OCI-LY7 (cell line): ENCODE results near the gene MN1. TPM values are rescaled to one million over a fixed set of nuclear protein-coding genes. Genes with fewer than 3 reads are reported as not detected.

Experiments
- BruUV-seq: library from RNA; stranded (reverse); fragments of 400-500 nt; replicated peaks from 2 replicates; lab custom pipeline; 2021; lab: Mats Ljungman, UMichigan
- CTCF ChIA-PET: fragments of 300-600 bp; sonication (Branson Sonifier 250); formaldehyde crosslinking; loops from one replicate; lab custom pipeline; 2022; ENCODE audit warnings: antibody characterized with exemption; ENCODE audit not compliant: unreplicated experiment; lab: Charles Lee
- POLR2A ChIA-PET: fragments of 300-600 bp; sonication (Branson Sonifier 250); formaldehyde crosslinking; loops from one replicate; lab custom pipeline; 2022; ENCODE audit warnings: antibody characterized with exemption; lab: Charles Lee
- DNase-seq: peaks from one replicate; pipeline ENCODE4 v3.0.0-alpha.2; 2015; ENCODE audit warnings: low spot score
- H2AFZ ChIP-seq: fragments of 200-600 bp; sonication (generic), shearing (Covaris generic); 2 replicates; pipeline ENCODE4 v1.6.1; 2014; ENCODE audit warnings: mild to moderate bottlenecking, antibody characterized with exemption, low read length, moderate library complexity
- H3K27ac ChIP-seq: fragments of 200-600 bp; sonication (generic); 2 replicates; pipeline ENCODE4 v1.5.1; 2014; ENCODE audit warnings: mixed run types, low read depth, mild to moderate bottlenecking, moderate library complexity, low read length, inconsistent platforms; ENCODE audit not compliant: poor library complexity, severe bottlenecking
- H3K36me3 ChIP-seq: fragments of 200-600 bp; sonication (generic); 2 replicates; pipeline ENCODE4 v1.6.1; 2014; ENCODE audit warnings: mild to moderate bottlenecking, antibody characterized with exemption, low read length, moderate library complexity, mixed read lengths; ENCODE audit not compliant: insufficient read depth
- H3K4me1 ChIP-seq: fragments of 200-600 bp; sonication (generic); 2 replicates; pipeline ENCODE4 v1.5.1; 2014; ENCODE audit warnings: mild to moderate bottlenecking, low read length; ENCODE audit not compliant: insufficient read depth, poor library complexity, severe bottlenecking
- H3K4me2 ChIP-seq: fragments of 200-600 bp; sonication (generic); 2 replicates; pipeline ENCODE4 v1.6.1; 2014; ENCODE audit warnings: mild to moderate bottlenecking, low read length
- H3K4me3 ChIP-seq: fragments of 200-600 bp; sonication (generic); 2 replicates; pipeline ENCODE4 v1.5.1; 2014; ENCODE audit warnings: mild to moderate bottlenecking, low read depth, low read length; ENCODE audit not compliant: poor library complexity, severe bottlenecking
- H3K79me2 ChIP-seq: fragments of 200-600 bp; sonication (generic); 2 replicates; pipeline ENCODE4 v1.6.1; 2016; ENCODE audit warnings: low read depth, mild to moderate bottlenecking, low read length, moderate library complexity, mixed read lengths; ENCODE audit not compliant: insufficient read depth
- H3K9me2 ChIP-seq: fragments of 200-600 bp; sonication (generic); 2 replicates; pipeline ENCODE4 v1.6.1; 2016; ENCODE audit warnings: mild to moderate bottlenecking, low read length, mixed read lengths; ENCODE audit not compliant: insufficient read depth
- H3K9me3 ChIP-seq: fragments of 200-600 bp; sonication (generic); 2 replicates; pipeline ENCODE4 v1.6.1; 2014; ENCODE audit warnings: mild to moderate bottlenecking, mixed run types, low read length, mixed read lengths
- H4K20me1 ChIP-seq: fragments of 200-600 bp; sonication (generic); 2 replicates; pipeline ENCODE4 v1.6.1; 2014; ENCODE audit warnings: mild to moderate bottlenecking, antibody characterized with exemption, low read length, moderate library complexity, mixed read lengths; ENCODE audit not compliant: insufficient read depth
- CTCF ChIP-seq: fragments of 200-600 bp; sonication (generic); conservative IDR thresholded peaks from 2 replicates; pipeline ENCODE4 v1.5.1; 2014; ENCODE audit warnings: mild to moderate bottlenecking, antibody characterized with exemption, low read length, moderate library complexity, mixed read lengths
- EZH2phosphoT487 ChIP-seq: fragments of 200-600 bp; sonication (generic); IDR thresholded peaks from 2 replicates; pipeline ENCODE4 v1.6.1; 2018; ENCODE audit warnings: low read depth, borderline replicate concordance, mild to moderate bottlenecking, mixed run types, antibody characterized with exemption, low read length, moderate library complexity, mixed read lengths
- intact Hi-C: fragments of 100-400 bp; cut with micrococcal nuclease; formaldehyde crosslinking; loops from one replicate; pipeline ENCODE4 v1.10.0; 2022; ENCODE audit not compliant: unreplicated experiment
- total RNA-seq, 2 experiments: library from RNA; depleted of rRNA in 1 of 2; stranded (reverse); fragments of >200 nt in 1 of 2; shearing (Covaris generic) in 1 of 2; gene quantifications; 2 replicates each; pipeline ENCODE4 v1.2.3, GENCODE V29; 2014 to 2022

MN1 gene
- total RNA-seq, 2 experiments from 2014 or later = 0.47 TPM; not detected in 1

- H3K9me2 ChIP-seq = no peaks in the 10 kb centered on the region
- intact Hi-C loops = no loop called here
These were observed 50.8 kb downstream of the MN1 start for GRCh38 chr22:27750584-27751265.

GRCh38 chr22:27749597-27750225 lies 51.8 kb downstream of the MN1 start:
- TF ChIP-seq EZH2phosphoT487 = no peak
- TF ChIP-seq CTCF = no peak
- no peaks in the 10 kb centered on the region for H3K9me3 ChIP-seq
- no peak for DNase-seq
- CTCF ChIA-PET = no interaction called here
- H4K20me1 ChIP-seq = no peaks in the 10 kb centered on the region
- H3K36me3 ChIP-seq = no peaks in the 10 kb centered on the region
- no peaks in the 10 kb centered on the region for H3K4me1 ChIP-seq
- H3K9me2 ChIP-seq = no peaks in the 10 kb centered on the region
- POLR2A ChIA-PET = no interaction called here
- no peak overlapping the region for H3K4me3 ChIP-seq
- H3K4me2 ChIP-seq = no peak overlapping the region
- no peak overlapping the region for H3K27ac ChIP-seq
- no peaks in the 10 kb centered on the region for H3K79me2 ChIP-seq
- no peak overlapping the region for H2AFZ ChIP-seq
- BruUV-seq = no TSS peak
- intact Hi-C loops = no loop called here

More at GRCh38 chr22:27750584-27751265, 50.8 kb downstream of the MN1 start:
- TF ChIP-seq EZH2phosphoT487 (no peak), CTCF (no peak)
- DNase-seq = no peak
- no TSS peak for BruUV-seq
- no peak overlapping the region for H2AFZ ChIP-seq
- H3K79me2 ChIP-seq = no peaks in the 10 kb centered on the region
- H3K4me3 ChIP-seq = no peak overlapping the region
- CTCF ChIA-PET = no interaction called here
- no peak overlapping the region for H3K27ac ChIP-seq
- no peaks in the 10 kb centered on the region for H4K20me1 ChIP-seq
- H3K4me2 ChIP-seq = no peak overlapping the region
- no peaks in the 10 kb centered on the region for H3K9me3 ChIP-seq
- POLR2A ChIA-PET = no interaction called here
- H3K4me1 ChIP-seq = no peaks in the 10 kb centered on the region
- no peaks in the 10 kb centered on the region for H3K36me3 ChIP-seq

GRCh38 chr22:27748751-27749191 lies 52.8 kb downstream of the MN1 start:
- Histone ChIP-seq H3K27ac (no peak overlapping the region), H3K9me2 (no peaks in the 10 kb centered on the region), H3K4me2 (no peak overlapping the region), H4K20me1 (no peaks in the 10 kb centered on the region), H3K79me2 (no peaks in the 10 kb centered on the region), H2AFZ (no peak overlapping the region), H3K9me3 (no peaks in the 10 kb centered on the region), H3K36me3 (no peaks in the 10 kb centered on the region), H3K4me3 (no peak overlapping the region), H3K4me1 (no peaks in the 10 kb centered on the region)
- intact Hi-C loops = no loop called here
- BruUV-seq = no TSS peak
- TF ChIP-seq CTCF (no peak), EZH2phosphoT487 (no peak)
- CTCF ChIA-PET = no interaction called here
- POLR2A ChIA-PET = no interaction called here
- DNase-seq = no peak
